Activated T-helper 2 cell treated with anti-CD3 and anti-CD28 coated beads, Interferon-gamma antibody, Interleukin-2, Interleukin-4, amounts not matched to agents 10 μg/mL and 5 μg/mL and 100 μg/mL, durations not matched to agents 14 hours and 24 hours and 36 hours (primary cell): ENCODE results near the gene NTF4. TPM values are rescaled to one million over a fixed set of nuclear protein-coding genes. Genes with fewer than 3 reads are reported as not detected.
"Not testable (repeated sequence)": the region's sequence is repeated elsewhere in the genome, so short reads cannot be mapped to it uniquely, and the experiment has no call there.

Experiments
- DNase-seq: peaks from one replicate; pipeline ENCODE4 v3.0.0; 2021; ENCODE audit warnings: low spot score
- H3K27ac Mint-ChIP-seq: one replicate; pipeline ENCODE4 v1.8.0; 2021; ENCODE audit warnings: mixed read lengths
- H3K27me3 Mint-ChIP-seq: one replicate; pipeline ENCODE4 v1.8.0; 2021; ENCODE audit warnings: low read depth, mixed read lengths
- H3K36me3 Mint-ChIP-seq: one replicate; pipeline ENCODE4 v1.8.0; 2021; ENCODE audit warnings: low read depth, mixed read lengths
- H3K4me1 Mint-ChIP-seq: one replicate; pipeline ENCODE4 v1.8.0; 2021; ENCODE audit warnings: low read depth, mixed read lengths
- H3K4me3 Mint-ChIP-seq: one replicate; pipeline ENCODE4 v1.8.0; 2021; ENCODE audit warnings: low read depth, mild to moderate bottlenecking, moderate library complexity, mixed read lengths
- H3K9me3 Mint-ChIP-seq: one replicate; pipeline ENCODE4 v1.8.0; 2021; ENCODE audit warnings: mixed read lengths
- intact Hi-C: fragments of 100-400 bp; cut with micrococcal nuclease; formaldehyde crosslinking; loops from one replicate; pipeline ENCODE4 v1.15.1; 2023
- total RNA-seq: library from RNA; stranded (reverse); gene quantifications from 2 replicates; pipeline ENCODE4 v1.2.3, GENCODE V29; 2022

The NTF4 gene
- total RNA-seq, 1 donor from 2014 or later, result not detected

DNA sequence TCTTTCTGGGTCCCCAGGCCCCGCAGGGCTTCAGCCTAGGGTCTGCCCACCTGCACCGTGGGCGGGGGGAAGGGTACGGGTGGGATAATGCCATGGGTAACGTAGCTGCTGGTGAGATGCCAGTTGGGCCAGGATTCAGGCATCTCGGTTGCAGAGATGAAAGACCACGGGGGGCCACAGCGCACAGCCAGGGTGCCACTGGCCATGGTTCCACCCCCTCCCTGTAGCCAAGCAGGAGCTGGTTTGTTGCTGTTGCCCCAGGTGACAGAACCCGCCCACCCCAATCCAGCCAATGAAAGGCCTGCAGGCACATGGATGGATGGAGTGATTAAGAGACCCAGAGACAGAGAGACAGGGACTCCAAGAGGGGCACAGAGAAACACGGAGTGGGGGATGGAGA is 6.1 kb downstream of the NTF4 start:
- Mint-ChIP-seq H3K27me3 (peaks cover 47% of the 10 kb centered on the region), H3K27ac (no peak overlapping the region), H3K36me3 (no peaks in the 10 kb centered on the region), H3K9me3 (no peaks in the 10 kb centered on the region), H3K4me1 (peaks cover 9% of the 10 kb centered on the region), H3K4me3 (no peak overlapping the region)
- no peak for DNase-seq
- intact Hi-C loops, result no loop called here

DNA sequence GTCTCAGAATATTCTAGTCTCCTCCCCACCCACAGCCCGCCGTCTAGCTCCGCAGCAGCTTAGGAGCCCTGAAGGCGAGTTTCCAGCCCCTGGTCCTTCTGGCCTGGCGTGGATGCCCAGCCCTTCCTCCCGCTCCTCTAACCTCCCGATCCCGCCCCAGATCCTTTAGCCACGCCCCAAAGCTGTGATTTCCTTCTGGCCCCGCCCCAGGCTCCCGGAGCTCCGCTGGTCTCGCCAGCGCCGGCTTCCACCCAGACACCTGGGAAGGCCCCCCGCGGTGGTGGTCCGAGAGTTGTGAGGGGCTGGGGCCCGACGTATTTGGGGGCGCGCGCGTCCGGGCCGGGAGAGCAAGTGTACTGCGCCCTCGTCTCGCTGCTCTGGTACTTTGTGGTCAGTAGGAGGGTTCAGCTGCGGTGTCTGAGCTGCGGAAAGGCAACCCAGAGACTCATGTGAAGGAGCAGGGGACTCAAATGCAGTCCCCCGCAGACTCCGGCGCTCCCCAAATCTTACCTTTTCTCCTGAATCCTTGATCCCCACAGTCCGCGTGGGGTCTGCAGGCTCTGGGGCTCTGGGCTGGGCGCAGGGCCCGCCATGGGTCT is 6.9 kb downstream of the NTF4 start, which contains the start of gene CGB7:
CGB7 (minus strand) TSS at position 114 of the 599 bp plus-strand sequence. CDS start 2,374 bp downstream, outside the sequence.
- DNase-seq, result peak; percentile 19
- Mint-ChIP-seq H3K9me3 (no peaks in the 10 kb centered on the region), H3K27ac (no peak within 1 kb of the TSS), H3K4me1 (peaks cover 9% of the 10 kb centered on the region), H3K27me3 (peaks cover 43% of the 10 kb centered on the region), H3K4me3 (peak within 1 kb of the TSS; percentile 74), H3K36me3 (no peaks in the 10 kb centered on the region)
- intact Hi-C loops, result no loop called here

DNA sequence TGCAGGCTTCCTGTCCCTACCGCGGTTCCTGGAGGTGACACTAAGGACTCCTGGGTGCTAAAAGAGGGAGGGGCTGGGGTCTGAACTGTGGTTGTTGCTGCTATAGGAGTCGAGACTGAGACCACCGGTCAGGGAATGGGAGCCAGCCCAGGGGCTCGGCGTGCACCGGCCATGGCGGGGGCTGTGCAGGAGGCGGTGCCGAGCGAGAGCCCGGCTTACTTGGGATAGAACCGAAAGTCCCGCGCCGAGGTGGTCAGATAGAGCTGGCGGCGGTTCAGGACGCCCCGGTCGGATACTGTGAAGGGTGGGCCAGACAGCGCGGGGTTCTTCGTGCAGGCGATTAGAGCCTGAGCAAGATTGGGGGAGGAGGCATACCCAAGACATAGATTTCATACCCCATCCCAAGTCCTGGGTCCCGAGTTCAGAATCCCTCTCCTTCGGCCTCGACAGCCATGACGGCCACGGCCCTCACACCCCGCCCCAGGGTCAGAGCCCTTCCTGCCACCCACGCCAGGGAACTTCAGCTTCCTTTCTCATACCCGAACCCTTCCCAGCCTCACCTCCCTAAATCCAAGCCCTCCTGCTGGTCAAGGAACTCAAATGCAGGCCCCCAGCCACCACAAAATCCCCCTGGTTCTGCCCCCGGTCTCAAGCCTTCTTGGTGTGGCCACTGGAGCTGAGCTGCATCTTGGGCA is 7.6 kb downstream of the NTF4 start:
- H3K36me3 Mint-ChIP-seq, H3K4me1 Mint-ChIP-seq, H3K27ac Mint-ChIP-seq, H3K9me3 Mint-ChIP-seq, DNase-seq, intact Hi-C loops: not testable (repeated sequence)
- Mint-ChIP-seq H3K4me3 (peak overlapping the region; percentile 74), H3K27me3 (peaks cover 43% of the 10 kb centered on the region)

DNA sequence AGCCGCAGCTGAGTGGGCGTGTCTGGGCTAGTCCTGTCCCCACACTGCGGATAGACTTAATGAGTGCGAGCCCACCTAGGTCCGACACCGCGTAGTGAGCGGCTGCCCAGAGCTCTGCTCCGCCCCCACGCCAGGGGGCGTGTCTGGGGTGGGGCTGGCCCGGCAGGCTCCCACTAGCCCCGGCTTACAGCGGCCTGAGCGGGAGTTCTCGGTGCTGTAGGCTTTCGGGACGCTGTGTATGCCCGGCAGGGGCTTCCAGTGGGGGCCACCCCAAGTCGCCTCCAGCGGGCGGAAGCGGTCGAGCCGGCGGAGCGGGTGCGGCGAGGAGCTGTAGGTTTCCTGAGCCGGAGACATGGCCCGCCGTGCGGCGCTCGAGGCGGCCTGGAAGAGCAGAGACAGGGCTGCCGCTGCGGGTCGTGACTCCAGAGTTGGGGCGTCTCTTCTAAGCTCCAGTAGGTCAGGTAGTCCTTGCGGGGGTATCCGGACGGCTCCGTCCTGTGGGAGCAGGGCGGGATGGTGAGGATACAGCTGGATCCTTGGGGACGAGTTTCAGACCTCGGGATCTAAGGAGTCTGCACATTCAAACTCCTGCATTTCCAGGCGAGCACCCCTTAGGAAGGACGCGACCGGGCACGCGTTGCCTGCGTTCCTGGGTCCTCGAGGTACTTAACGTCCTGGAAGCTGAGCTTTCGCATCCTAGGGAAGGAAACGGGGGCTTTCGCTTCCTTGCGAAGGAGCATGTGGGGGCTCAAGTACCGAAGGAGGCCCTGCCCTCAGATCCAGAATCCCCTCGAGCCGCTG is 8.3 kb downstream of the NTF4 start:
- no peaks in the 10 kb centered on the region for H3K9me3 Mint-ChIP-seq
- intact Hi-C loops, result no loop called here
- peak; percentile 45 for DNase-seq
- peaks cover 9% of the 10 kb centered on the region for H3K4me1 Mint-ChIP-seq
- no peak overlapping the region for H3K27ac Mint-ChIP-seq
- H3K27me3 Mint-ChIP-seq, result peaks cover 43% of the 10 kb centered on the region
- H3K4me3 Mint-ChIP-seq, result peak overlapping the region; percentile 74
- no peaks in the 10 kb centered on the region for H3K36me3 Mint-ChIP-seq

DNA sequence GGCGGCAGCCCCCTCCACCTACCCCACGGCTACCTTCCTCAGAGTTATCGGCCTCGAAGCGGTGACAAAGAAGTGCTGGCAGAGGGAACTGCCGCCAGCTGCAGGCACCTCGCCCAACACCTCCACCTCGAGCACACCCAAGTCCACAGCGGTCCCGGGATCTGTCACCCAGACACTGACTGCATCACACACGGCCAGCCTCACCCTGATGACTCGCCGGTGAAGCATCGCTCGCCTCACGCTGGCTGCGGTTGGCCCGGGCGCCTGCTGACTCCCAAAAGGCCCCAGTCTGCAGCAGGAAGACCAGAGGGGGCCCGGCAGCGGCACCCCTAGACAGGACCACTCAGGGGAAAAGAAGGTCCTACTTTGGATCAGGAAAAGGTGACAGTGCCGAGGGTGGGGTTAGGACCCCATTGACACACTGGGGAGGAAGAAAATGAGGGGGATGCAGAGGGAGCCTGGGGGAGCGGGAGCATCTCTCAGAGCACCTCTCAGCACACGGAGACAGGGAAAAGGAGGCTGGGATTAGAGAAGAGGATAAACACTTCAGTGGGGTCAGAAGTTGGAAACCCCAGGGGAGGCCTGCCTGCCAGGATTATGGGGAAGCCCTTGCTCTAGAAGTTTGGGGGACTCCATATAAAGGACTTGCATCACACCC is 14.1 kb downstream of the NTF4 start:
- H3K27ac Mint-ChIP-seq, H3K4me3 Mint-ChIP-seq, DNase-seq, H3K36me3 Mint-ChIP-seq, H3K4me1 Mint-ChIP-seq, intact Hi-C loops, H3K9me3 Mint-ChIP-seq, H3K27me3 Mint-ChIP-seq: not testable (repeated sequence)

DNA sequence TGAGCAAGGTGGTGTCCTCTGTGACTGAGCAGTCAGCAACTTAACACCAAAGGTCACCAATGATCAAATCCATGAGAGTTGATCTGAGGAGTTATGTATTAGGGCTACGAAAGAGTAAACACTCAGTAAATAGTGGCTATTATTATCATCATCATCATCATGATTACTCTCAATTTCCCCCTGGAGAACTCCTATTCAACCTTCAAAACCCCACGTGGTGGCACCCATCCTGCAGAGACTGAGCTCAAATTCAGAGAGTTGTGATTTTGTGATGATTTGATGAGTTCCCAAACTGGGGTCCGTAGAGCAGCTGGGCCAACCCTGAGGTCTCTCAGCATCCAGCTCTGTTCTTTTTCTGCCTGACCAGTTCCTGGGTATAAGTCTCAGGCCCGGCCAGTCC is 14.8 kb downstream of the NTF4 start:
- DNase-seq, H3K9me3 Mint-ChIP-seq, H3K4me3 Mint-ChIP-seq, H3K27ac Mint-ChIP-seq, H3K4me1 Mint-ChIP-seq, H3K36me3 Mint-ChIP-seq, H3K27me3 Mint-ChIP-seq, intact Hi-C loops: not testable (repeated sequence)

DNA sequence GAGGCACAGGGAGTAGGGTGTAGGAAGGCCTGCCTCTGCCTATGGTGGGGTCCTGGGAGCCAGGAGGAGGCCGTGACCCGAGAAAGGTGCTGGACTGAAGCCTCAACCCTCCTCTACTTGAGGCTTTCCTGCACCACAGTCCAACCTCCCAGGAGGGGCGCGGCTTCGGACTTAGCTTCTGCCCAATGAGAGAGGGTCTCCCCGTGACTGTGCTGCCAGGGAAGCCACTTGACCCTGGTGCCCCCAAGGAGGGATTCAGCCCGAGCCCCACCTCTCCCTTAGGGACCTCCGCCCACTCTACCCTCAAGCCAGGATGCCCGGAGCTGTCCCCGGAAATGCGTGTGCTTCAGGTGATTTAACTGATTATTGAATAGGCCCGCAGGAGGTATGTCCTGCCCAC is 15.6 kb downstream of the NTF4 start, which contains the start of gene CGB8:
CGB8 (minus strand) TSS at position 101 of the 400 bp plus-strand sequence. CDS start 372 bp downstream, outside the sequence.
- H3K27me3 Mint-ChIP-seq, intact Hi-C loops, DNase-seq, H3K9me3 Mint-ChIP-seq, H3K36me3 Mint-ChIP-seq, H3K4me3 Mint-ChIP-seq, H3K4me1 Mint-ChIP-seq, H3K27ac Mint-ChIP-seq: not testable (repeated sequence)

DNA sequence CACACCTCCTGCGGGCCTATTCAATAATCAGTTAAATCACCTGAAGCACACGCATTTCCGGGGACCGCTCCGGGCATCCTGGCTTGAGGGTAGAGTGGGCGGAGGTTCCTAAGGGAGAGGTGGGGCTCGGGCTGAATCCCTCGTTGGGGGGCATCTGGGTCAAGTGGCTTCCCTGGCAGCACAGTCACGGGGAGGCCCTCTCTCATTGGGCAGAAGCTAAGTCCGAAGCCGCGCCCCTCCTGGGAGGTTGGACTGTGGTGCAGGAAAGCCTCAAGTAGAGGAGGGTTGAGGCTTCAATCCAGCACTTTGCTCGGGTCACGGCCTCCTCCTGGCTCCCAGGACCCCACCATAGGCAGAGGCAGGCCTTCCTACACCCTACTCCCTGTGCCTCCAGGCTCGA is 21.1 kb downstream of the NTF4 start, which contains the start of gene CGB5:
CGB5 (plus strand) TSS at position 301 of the 400 bp plus-strand sequence. CDS start 362 bp downstream, outside the sequence.
- intact Hi-C loops, result not testable (repeated sequence)

DNA sequence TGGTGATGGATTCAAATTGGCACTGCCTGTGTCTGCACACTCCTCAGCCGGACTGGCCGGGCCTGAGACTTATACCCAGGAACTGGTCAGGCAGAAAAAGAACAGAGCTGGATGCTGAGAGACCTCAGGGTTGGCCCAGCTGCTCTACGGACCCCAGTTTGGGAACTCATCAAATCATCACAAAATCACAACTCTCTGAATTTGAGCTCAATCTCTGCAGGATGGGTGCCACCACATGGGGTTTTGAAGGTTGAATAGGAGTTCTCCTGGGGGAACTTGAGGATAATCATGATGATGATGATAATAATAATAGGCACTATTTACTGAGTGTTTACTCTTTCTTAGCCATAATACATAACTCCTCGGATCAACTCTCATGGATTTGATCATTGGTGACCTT is 22.0 kb downstream of the NTF4 start:
- H3K4me3 Mint-ChIP-seq, intact Hi-C loops, H3K36me3 Mint-ChIP-seq, DNase-seq, H3K27ac Mint-ChIP-seq, H3K9me3 Mint-ChIP-seq, H3K4me1 Mint-ChIP-seq, H3K27me3 Mint-ChIP-seq: not testable (repeated sequence)

More for the DNA sequence above, 21.1 kb downstream of the NTF4 start, which contains the start of gene CGB5:
- H3K27ac Mint-ChIP-seq, H3K4me3 Mint-ChIP-seq, DNase-seq, H3K9me3 Mint-ChIP-seq, H3K27me3 Mint-ChIP-seq, H3K36me3 Mint-ChIP-seq, H3K4me1 Mint-ChIP-seq: not testable (repeated sequence)

DNA sequence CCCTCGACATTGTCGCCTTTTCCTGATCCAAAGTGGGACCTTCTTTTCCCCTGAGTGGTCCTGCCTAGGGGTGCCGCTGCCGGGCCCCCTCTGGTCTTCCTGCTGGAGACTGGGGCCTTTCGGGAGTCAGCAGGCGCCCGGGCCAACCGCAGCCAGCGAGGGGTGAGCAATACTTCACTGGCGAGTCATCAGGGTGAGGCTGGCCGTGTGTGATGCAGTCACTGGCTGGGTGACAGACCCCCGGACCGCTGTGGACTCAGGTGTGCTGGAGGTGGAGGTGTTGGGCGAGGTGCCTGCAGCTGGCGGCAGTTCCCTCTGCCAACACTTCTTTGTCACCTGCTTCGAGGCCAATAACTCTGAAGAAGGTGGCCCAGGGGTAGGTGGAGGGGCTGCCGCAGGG is 22.4 kb downstream of the NTF4 start:
- no peaks in the 10 kb centered on the region for H3K4me1 Mint-ChIP-seq
- no peaks in the 10 kb centered on the region for H3K27me3 Mint-ChIP-seq
- no peaks in the 10 kb centered on the region for H3K36me3 Mint-ChIP-seq
- no peaks in the 10 kb centered on the region for H3K9me3 Mint-ChIP-seq
- no peak overlapping the region for H3K4me3 Mint-ChIP-seq
- DNase-seq, result no peak
- H3K27ac Mint-ChIP-seq, result no peak overlapping the region
- intact Hi-C loops, result no loop called here

DNA sequence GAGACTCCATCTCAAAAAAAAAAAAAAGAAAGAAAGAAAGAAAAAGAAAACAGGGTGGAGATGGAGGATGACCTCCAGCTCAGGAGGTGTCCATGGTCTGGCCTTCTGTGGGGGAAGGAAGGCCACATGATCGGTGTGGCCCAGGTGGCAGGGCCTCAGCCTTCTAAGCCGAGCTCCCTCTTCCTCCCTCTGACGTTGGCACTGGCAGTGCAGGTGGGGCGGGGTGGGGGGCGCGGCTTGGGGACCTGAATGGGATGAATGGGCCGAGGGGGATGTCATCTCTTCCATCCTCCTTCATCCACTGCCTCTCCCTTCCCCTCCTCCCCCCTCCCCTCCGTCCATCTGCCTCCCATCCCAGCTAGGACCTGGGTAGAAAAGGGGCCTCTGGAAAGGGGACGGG is 24.9 kb downstream of the NTF4 start:
- intact Hi-C loops, H3K27ac Mint-ChIP-seq, H3K4me1 Mint-ChIP-seq, H3K4me3 Mint-ChIP-seq, DNase-seq, H3K36me3 Mint-ChIP-seq, H3K9me3 Mint-ChIP-seq, H3K27me3 Mint-ChIP-seq: not testable (repeated sequence)

DNA sequence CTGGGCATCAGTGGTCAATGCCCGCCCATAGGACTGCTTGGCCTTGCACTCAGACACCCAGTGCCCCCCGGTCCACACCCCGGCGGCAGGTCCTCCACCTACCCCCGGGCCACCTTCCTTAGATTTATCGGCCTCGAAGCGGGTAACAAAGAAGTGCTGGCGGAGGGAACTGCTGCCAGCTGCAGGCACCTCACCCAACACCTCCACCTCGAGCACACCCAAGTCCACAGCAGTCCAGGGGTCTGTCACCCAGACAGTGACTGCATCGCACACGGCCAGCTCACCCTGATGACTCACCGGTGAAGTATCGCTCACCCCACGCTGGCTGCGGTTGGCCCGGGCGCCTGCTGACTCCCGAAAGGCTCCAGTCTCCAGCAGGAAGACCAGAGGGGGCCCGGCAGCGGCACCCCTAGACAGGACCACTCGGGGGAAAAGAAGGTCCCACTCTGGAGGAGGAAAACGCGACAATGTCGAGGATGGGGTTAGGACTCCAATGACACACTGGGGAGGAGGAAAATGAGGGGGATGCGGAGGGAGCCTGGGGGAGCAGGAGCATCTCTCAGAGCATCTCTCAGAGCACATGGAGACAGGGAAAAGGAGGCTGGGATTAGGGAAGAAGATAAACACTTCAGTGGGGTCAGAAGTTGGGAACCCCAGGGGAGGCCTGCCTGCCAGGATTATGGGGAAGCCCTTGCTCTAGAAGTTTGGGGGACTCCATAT is 25.9 kb downstream of the NTF4 start:
- intact Hi-C loops, H3K27me3 Mint-ChIP-seq, H3K4me3 Mint-ChIP-seq, H3K4me1 Mint-ChIP-seq, DNase-seq, H3K36me3 Mint-ChIP-seq, H3K27ac Mint-ChIP-seq, H3K9me3 Mint-ChIP-seq: not testable (repeated sequence)
